Parathyroid adenoma (tissue), 2 donors: ENCODE measurements around the gene PLCL2.
"Not testable (repeated sequence)": the region's sequence is repeated elsewhere in the genome, so short reads cannot be mapped to it uniquely, and the experiment has no call there.

Source experiments
- H2AFZ ChIP-seq: fragments of 300-600 bp; sonication (generic); one replicate; pipeline ENCODE4 v1.7.0; 2017; ENCODE audit warnings: antibody characterized with exemption, mild to moderate bottlenecking
- H3K27ac ChIP-seq: fragments of 300-600 bp; sonication (generic); one replicate; pipeline ENCODE4 v1.7.0; 2017
- H3K27me3 ChIP-seq: fragments of 300-600 bp; sonication (generic); one replicate; pipeline ENCODE4 v1.7.0; 2017; ENCODE audit warnings: low read length; ENCODE audit not compliant: control insufficient read depth, insufficient read depth
- H3K36me3 ChIP-seq: fragments of 300-600 bp; sonication (generic); one replicate; pipeline ENCODE4 v1.7.0; 2017; ENCODE audit warnings: low read length; ENCODE audit not compliant: control insufficient read depth, insufficient read depth
- H3K4me1 ChIP-seq: fragments of 300-600 bp; sonication (generic); one replicate; pipeline ENCODE4 v1.7.0; 2017; ENCODE audit warnings: control low read depth
- H3K4me2 ChIP-seq: fragments of 300-600 bp; sonication (generic); one replicate; pipeline ENCODE4 v1.7.0; 2017; ENCODE audit warnings: low read length
- H3K4me3 ChIP-seq: fragments of 300-600 bp; sonication (generic); one replicate; pipeline ENCODE4 v1.7.0; 2017; ENCODE audit warnings: low read depth, low read length
- H3K79me2 ChIP-seq: fragments of 300-600 bp; sonication (generic); one replicate; pipeline ENCODE4 v1.7.0; 2017; ENCODE audit warnings: control low read depth
- H3K9ac ChIP-seq: fragments of 300-600 bp; sonication (generic); one replicate; pipeline ENCODE4 v1.7.0; 2017; ENCODE audit warnings: mild to moderate bottlenecking
- H3K9me3 ChIP-seq: fragments of 300-600 bp; sonication (generic); one replicate; pipeline ENCODE4 v1.7.0; 2017; ENCODE audit warnings: low read length; ENCODE audit not compliant: control insufficient read depth
- CTCF ChIP-seq: fragments of 300-600 bp; sonication (generic); IDR thresholded peaks from one replicate; pipeline ENCODE4 v1.7.0; 2017; ENCODE audit warnings: antibody characterized with exemption, mild to moderate bottlenecking
- donor health status: primary hyperparathyroidism.

The PLCL2 gene

GRCh38 chr3:17125738-17126442 is 241.1 kb downstream of the PLCL2 start:
- H3K4me1 ChIP-seq: no peaks in the 10 kb centered on the region
- no peak for TF ChIP-seq CTCF
- no peak overlapping the region for H3K27ac ChIP-seq
- H3K9me3 ChIP-seq: no peaks in the 10 kb centered on the region
- H3K4me3 ChIP-seq: no peak overlapping the region
- H3K79me2 ChIP-seq: no peaks in the 10 kb centered on the region
- H2AFZ ChIP-seq: no peak overlapping the region
- no peak overlapping the region for H3K4me2 ChIP-seq
- no peaks in the 10 kb centered on the region for H3K36me3 ChIP-seq
- H3K27me3 ChIP-seq: no peaks in the 10 kb centered on the region
- H3K9ac ChIP-seq: no peak overlapping the region

- not testable (repeated sequence) for H3K4me2 ChIP-seq, H3K79me2 ChIP-seq, H3K36me3 ChIP-seq, H3K4me1 ChIP-seq, H2AFZ ChIP-seq, H3K4me3 ChIP-seq, H3K27me3 ChIP-seq, H3K27ac ChIP-seq, H3K9me3 ChIP-seq, H3K9ac ChIP-seq
These were observed 243.9 kb downstream of the PLCL2 start for GRCh38 chr3:17128671-17129070.

GRCh38 chr3:17129556-17129955 is 244.8 kb downstream of the PLCL2 start:
- Histone ChIP-seq H3K9ac (no peak overlapping the region), H3K27me3 (no peaks in the 10 kb centered on the region), H3K36me3 (no peaks in the 10 kb centered on the region), H3K79me2 (no peaks in the 10 kb centered on the region), H3K4me3 (no peak overlapping the region), H3K4me2 (no peak overlapping the region), H2AFZ (no peak overlapping the region), H3K27ac (no peak overlapping the region), H3K9me3 (no peaks in the 10 kb centered on the region), H3K4me1 (no peaks in the 10 kb centered on the region)
- no peak for TF ChIP-seq CTCF

GRCh38 chr3:17130956-17131355 is 246.2 kb downstream of the PLCL2 start:
- Histone ChIP-seq H3K9me3 (no peaks in the 10 kb centered on the region), H3K79me2 (no peaks in the 10 kb centered on the region), H3K4me2 (no peak overlapping the region), H3K36me3 (no peaks in the 10 kb centered on the region), H3K27ac (no peak overlapping the region), H3K4me3 (no peak overlapping the region), H2AFZ (no peak overlapping the region), H3K9ac (no peak overlapping the region), H3K27me3 (no peaks in the 10 kb centered on the region), H3K4me1 (no peaks in the 10 kb centered on the region)
- no peak for TF ChIP-seq CTCF

GRCh38 chr3:17132286-17133115 is 247.7 kb downstream of the PLCL2 start:
- no peak overlapping the region for H2AFZ ChIP-seq
- no peaks in the 10 kb centered on the region for H3K4me1 ChIP-seq
- H3K4me2 ChIP-seq: no peak overlapping the region
- no peaks in the 10 kb centered on the region for H3K9me3 ChIP-seq
- TF ChIP-seq CTCF: no peak
- H3K4me3 ChIP-seq: no peak overlapping the region
- no peak overlapping the region for H3K27ac ChIP-seq
- H3K27me3 ChIP-seq: no peaks in the 10 kb centered on the region
- no peaks in the 10 kb centered on the region for H3K36me3 ChIP-seq
- H3K9ac ChIP-seq: no peak overlapping the region
- no peaks in the 10 kb centered on the region for H3K79me2 ChIP-seq
